ENCODE measurements around the gene MT1X.
A peak's percentile ranks its signal among the peaks of the same experiment; 100 is the strongest.

MT1X gene

DNA sequence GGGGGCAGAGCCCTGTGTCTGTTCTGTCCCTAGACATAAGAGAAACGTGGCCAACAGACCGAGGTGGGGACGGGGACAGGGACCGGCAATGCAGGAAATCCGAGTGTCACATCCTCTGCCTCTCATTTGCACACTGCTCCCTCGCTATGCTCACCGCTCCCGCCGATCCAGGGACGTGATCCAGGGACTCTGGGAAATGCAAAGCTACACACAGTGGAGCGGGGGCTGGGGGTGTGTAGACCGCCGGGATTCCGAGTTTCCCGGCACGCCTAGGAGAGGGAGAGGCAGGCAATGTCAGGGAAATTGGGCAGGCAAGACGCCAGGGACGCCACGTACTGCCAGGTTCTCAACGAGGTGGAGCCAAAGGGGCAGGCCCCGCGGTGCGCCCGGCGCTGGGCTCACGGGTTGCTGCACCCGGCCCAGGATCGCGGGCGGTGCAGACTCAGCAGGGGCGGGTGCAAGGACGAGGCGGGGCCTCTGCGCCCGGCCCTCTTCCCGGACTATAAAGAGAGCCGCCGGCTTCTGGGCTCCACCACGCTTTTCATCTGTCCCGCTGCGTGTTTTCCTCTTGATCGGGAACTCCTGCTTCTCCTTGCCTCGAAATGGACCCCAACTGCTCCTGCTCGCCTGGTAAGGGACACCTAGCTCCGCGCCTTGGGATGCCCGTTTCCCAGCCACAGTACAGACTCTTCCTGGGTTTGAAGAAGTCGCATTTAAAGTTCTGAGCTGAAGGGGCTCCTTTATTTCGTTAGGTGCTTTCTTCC, at the start of gene MT1X:
Gene MT1X (plus strand): TSS at position 532 of the 764 bp plus-strand sequence. CDS start 71 bp downstream, at position 603.
- Histone ChIP-seq H3K4me1 (peaks cover 4% of the 10 kb centered on the region; the same call in 1 of the 2 replicates), H3K36me3 (replicated peaks) (no peaks in the 10 kb centered on the region; the same call in 1 of the 2 replicates), H3K9me3 (no peaks in the 10 kb centered on the region), H3K4me3 (peak within 1 kb of the TSS; percentile 46), H3K27me3 (ENCODE audit: low read depth) (no peaks in the 10 kb centered on the region)
- peak; percentile 88 to 94 for DNase-seq (ENCODE audit: low spot score in 2 of 2)
- in situ Hi-C loops (cut with MboI; ENCODE audit: low sequenced_read_pairs), result no loop called here

DNA sequence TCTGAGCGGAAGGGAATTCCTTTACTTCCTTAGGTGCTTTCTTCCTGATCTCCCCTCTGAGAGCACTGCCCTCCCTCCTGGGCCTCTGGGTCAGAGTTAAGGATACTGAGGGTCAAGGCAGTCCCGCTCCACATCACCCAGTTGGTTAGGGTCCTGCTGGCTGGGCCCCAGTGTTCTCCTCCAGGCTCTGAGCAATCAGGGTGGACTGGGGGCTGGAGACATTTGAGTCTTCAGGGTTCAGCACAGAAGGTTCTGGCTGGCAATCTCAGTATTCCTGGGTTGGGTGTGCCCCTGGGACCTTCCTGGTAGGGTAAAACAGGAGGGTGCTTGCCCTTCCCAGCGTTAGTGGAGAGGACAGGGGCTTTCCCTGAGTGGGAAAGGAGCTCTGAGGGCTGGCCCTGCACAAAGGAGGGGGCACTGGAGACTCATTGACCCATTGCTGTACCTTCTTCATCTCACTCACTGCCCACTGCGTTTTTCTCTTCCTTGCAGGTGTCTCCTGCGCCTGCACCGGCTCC, 49.4 kb upstream of the MT1X start:
- in situ Hi-C loops (cut with MboI; ENCODE audit: low sequenced_read_pairs), result no loop called here
- Histone ChIP-seq H3K36me3 (replicated peaks) (no peaks in the 10 kb centered on the region), H3K9me3 (no peaks in the 10 kb centered on the region), H3K27me3 (ENCODE audit: low read depth) (no peaks in the 10 kb centered on the region), H3K4me3 (peak overlapping the region; percentile 36), H3K4me1 (peaks cover 16% of the 10 kb centered on the region)
- DNase-seq (ENCODE audit: low spot score in 2 of 2), result no peak

DNA sequence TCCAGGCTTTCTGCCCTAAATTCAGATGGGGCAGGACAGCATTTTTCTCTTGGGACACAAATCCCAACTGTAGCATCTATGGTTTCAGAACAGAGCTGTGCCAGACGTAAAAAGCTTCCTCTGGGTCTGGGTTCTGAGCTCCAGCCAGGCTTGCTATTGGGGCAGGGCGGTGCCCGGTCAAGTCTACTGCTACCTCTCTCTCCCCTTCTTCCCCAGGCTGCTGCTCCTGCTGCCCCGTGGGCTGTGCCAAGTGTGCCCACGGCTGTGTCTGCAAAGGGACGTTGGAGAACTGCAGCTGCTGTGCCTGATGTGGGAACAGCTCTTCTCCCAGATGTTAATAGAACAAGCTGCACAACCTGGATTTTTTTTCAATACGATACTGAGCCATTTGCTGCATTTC, 48.7 kb upstream of the MT1X start:
- no peak overlapping the region for H3K4me3 ChIP-seq
- peaks cover 16% of the 10 kb centered on the region for H3K4me1 ChIP-seq
- in situ Hi-C loops (cut with MboI; ENCODE audit: low sequenced_read_pairs), result no loop called here
- no peaks in the 10 kb centered on the region for H3K36me3 ChIP-seq (replicated peaks)
- no peaks in the 10 kb centered on the region for H3K27me3 ChIP-seq (ENCODE audit: low read depth)
- DNase-seq (ENCODE audit: low spot score in 2 of 2), result no peak
- no peaks in the 10 kb centered on the region for H3K9me3 ChIP-seq

DNA sequence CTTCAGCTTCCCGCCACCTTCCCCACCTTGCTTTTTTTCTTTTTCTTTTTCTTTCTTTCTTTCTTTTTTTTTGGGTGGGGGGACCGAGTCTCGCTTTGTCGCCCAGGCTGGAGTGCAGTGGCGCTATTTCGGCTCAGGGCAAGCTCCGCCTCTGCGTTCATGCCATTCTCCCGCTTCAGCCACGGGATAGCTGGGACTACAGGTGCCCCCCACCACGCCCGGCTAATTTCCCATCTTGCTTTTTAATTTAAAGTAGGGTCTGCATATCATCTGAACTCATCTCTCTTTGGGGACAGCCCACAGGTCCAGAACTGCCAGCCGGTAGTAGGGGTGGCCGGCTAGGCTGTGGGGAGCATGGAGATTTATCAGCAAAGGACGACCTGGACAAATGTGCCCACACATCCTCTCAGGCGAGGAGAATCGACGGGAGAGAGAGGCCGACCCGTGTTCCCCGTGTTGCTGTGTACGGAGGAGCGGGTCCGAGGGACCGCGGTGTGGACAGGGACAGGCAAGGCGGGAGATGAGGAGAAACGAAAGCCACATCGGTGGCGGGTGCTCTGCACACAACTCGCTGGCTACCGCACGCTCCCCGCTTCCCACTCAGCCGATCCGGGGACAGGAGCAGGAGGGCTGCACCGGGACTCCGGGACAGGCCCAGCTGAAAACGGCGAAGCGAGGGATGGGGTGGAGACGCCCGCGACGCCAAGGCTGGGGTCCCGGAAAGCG, 47.4 kb upstream of the MT1X start:
- no peak for DNase-seq (ENCODE audit: low spot score in 2 of 2)
- Histone ChIP-seq H3K9me3 (no peaks in the 10 kb centered on the region), H3K4me3 (no peak overlapping the region), H3K4me1 (peaks cover 16% of the 10 kb centered on the region), H3K36me3 (replicated peaks) (no peaks in the 10 kb centered on the region), H3K27me3 (ENCODE audit: low read depth) (no peaks in the 10 kb centered on the region)
- in situ Hi-C loops (cut with MboI; ENCODE audit: low sequenced_read_pairs), result no loop called here

DNA sequence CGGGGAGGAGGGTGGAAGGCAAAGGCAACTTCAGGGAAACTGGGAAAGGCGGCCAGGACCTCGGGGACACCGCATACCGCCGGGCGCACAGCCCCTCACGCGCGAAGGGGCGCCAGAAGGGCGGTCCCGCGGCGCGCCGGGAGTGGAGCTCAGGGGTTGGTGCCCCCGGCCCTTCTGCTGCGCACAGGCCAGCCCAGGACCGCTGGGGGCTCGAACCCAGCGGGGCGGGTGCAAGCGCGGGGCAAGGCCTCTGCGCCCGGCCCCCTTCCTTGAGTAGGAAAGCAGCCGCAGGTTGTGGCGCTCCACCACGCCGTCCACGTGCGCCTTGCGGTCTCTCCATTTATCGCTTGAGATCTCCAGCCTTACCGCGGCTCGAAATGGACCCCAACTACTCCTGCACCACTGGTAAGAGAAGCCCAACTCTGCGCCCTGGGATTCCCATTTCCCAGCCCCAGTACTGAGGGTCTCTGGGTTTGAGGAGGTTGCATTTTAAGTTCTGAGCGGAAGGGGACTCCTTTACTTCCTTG, 46.8 kb upstream of the MT1X start:
- H3K9me3 ChIP-seq, result no peaks in the 10 kb centered on the region
- DNase-seq (ENCODE audit: low spot score in 2 of 2), result no peak
- peaks cover 16% of the 10 kb centered on the region for H3K4me1 ChIP-seq
- no peaks in the 10 kb centered on the region for H3K36me3 ChIP-seq (replicated peaks)
- in situ Hi-C loops (cut with MboI; ENCODE audit: low sequenced_read_pairs), result no loop called here
- no peak overlapping the region for H3K4me3 ChIP-seq
- no peaks in the 10 kb centered on the region for H3K27me3 ChIP-seq (ENCODE audit: low read depth)

DNA sequence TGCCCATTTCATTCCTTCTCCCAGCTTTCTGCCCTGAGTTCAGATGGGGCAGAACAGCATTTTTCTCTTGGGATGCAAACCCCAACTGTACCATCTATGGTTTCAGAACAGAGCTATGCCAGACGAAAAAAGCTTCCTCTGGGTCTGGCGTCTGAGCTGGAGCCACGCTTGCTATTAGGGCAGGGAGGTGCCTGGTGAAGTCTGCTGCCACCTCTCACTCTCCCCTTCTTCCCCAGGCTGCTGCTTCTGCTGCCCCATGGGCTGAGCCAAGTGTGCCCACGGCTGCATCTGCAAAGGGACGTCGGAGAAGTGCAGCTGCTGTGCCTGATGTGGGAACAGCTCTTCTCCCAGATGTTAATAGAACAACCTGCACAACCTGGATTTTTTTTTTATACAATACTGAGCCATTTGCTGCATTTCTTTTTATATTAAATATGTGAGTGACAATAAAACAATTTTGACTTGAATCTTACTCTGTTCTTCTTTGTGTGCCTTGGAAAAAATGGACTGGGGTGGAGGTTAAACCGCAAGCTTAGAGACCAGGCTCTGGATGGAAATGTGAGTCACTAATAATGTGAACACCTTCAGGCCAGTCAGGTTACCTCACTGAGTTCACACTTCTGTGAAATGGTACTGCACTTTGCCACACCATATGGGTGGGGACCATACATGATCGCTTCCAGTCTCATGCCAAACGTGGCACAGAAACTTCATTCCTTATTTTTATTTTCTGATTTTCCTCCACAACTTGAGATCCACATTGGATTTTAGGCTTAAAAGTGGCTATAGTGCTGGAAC, 45.5 kb upstream of the MT1X start:
- no peak overlapping the region for H3K4me3 ChIP-seq
- H3K27me3 ChIP-seq (ENCODE audit: low read depth), result no peaks in the 10 kb centered on the region
- in situ Hi-C loops (cut with MboI; ENCODE audit: low sequenced_read_pairs), result no loop called here
- no peaks in the 10 kb centered on the region for H3K9me3 ChIP-seq
- peaks cover 11% of the 10 kb centered on the region for H3K4me1 ChIP-seq
- no peaks in the 10 kb centered on the region for H3K36me3 ChIP-seq (replicated peaks)
- DNase-seq (ENCODE audit: low spot score in 2 of 2), result no peak

DNA sequence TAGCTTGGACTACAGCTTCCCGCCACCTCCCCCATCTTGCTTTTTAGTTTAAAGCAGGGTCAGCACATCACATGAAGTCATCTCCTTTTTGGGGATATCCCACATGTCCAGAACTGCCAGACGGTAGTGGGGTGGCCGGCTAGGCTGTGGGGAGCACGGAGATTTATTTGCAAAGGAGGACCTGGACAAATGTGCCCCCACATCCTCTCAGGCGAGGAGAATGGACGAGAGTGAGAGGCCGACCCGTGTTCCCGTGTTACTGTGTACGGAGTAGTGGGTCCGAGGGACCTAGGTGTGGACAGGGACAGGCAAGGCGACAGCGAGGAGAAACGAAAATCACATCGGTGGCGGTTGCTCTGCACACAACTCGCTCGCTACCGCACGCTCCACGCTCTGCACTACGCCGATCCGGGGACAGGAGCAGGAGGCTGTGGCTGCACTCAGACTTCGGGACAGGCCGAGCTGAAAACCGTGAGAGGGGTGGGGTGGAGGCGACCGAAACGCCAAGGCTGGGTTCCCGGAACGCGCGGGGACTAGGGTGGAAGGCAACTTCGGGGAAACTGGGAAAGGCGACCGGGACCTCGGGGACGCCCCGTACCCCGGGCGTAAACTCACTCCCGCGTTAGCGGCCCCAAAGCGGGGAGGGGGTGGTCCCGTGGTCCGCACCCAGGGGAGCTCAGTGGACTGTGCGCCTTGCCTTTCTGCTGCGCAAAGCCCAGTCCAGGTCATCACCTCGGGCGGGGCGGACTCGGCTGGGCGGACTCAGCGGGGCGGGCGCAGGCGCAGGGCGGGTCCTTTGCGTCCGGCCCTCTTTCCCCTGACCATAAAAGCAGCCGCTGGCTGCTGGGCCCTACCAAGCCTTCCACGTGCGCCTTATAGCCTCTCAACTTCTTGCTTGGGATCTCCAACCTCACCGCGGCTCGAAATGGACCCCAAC, 44.2 kb upstream of the MT1X start, which contains the start of gene MT1A:
Gene MT1A (plus strand): TSS at position 853 of the 937 bp plus-strand sequence. CDS start 73 bp downstream, at position 926.
- Histone ChIP-seq H3K9me3 (no peaks in the 10 kb centered on the region), H3K27me3 (ENCODE audit: low read depth) (no peaks in the 10 kb centered on the region), H3K4me1 (no peaks in the 10 kb centered on the region), H3K4me3 (no peak within 1 kb of the TSS), H3K36me3 (replicated peaks) (no peaks in the 10 kb centered on the region)
- DNase-seq (ENCODE audit: low spot score in 2 of 2), result no peak
- in situ Hi-C loops (cut with MboI; ENCODE audit: low sequenced_read_pairs), result no loop called here

DNA sequence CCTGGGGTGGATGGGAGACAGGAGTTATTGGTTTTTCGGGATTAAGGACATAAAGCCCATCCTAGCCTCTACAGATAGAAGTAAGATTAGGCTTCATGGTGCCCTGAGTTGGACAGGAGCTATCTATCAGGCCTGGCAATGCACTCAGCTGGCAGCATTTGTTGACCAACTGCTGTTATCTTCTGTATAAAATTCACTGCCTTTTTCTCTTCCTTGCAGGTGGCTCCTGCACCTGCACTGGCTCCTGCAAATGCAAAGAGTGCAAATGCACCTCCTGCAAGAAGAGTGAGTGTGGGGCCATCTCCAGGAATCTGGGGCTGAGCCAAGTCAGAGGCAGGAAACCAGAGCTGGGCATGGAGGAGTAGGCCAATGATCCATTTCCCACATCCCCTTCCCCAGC, 43.2 kb upstream of the MT1X start:
- Histone ChIP-seq H3K36me3 (replicated peaks) (no peaks in the 10 kb centered on the region), H3K4me1 (no peaks in the 10 kb centered on the region), H3K27me3 (ENCODE audit: low read depth) (no peaks in the 10 kb centered on the region), H3K9me3 (no peaks in the 10 kb centered on the region), H3K4me3 (no peak overlapping the region)
- in situ Hi-C loops (cut with MboI; ENCODE audit: low sequenced_read_pairs), result no loop called here
- DNase-seq (ENCODE audit: low spot score in 2 of 2), result no peak

DNA sequence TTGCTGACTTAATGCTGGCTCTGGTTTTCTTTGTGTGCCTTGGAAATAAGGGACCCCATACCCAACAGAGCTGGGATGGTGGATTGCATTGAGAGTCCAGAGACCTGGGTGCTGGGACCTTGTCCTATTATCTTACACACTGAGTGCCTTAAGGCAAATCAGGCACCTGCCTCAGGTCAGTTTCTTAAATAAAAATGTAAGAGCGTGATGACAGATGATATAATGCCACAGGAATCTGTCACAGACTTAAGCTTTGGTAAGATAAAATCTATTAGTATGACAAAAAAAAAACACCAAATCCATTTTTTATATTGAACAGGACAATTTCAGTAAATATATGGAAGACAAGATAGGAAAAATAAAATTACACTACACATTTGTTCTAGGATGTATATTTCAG, 42.2 kb upstream of the MT1X start:
- no peaks in the 10 kb centered on the region for H3K4me1 ChIP-seq
- H3K9me3 ChIP-seq, result no peaks in the 10 kb centered on the region
- H3K4me3 ChIP-seq, result no peak overlapping the region
- DNase-seq (ENCODE audit: low spot score in 2 of 2), result no peak
- in situ Hi-C loops (cut with MboI; ENCODE audit: low sequenced_read_pairs), result no loop called here
- no peaks in the 10 kb centered on the region for H3K27me3 ChIP-seq (ENCODE audit: low read depth)
- H3K36me3 ChIP-seq (replicated peaks), result no peaks in the 10 kb centered on the region

DNA sequence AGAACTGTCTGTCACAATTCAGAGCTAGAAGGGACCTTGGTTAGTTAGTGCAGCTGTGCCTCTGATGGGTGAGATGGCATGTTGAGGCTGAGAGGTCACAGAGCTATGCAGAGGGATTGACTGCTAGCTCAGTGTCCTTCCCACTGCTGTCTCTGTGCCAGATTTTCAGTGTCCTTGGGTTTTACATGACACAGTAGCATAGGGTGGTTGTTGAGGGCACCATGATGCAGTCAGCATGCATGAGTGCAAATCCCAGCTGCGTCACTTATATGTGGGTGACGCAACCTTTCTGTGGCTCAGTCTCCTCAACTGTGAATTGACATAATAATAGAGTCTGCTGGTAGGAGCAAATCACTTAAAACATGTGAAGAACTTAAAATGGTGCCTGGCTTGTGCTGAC, 41.1 kb upstream of the MT1X start:
- H3K4me1 ChIP-seq, result no peaks in the 10 kb centered on the region
- no peak for DNase-seq (ENCODE audit: low spot score in 2 of 2)
- no peaks in the 10 kb centered on the region for H3K27me3 ChIP-seq (ENCODE audit: low read depth)

DNA sequence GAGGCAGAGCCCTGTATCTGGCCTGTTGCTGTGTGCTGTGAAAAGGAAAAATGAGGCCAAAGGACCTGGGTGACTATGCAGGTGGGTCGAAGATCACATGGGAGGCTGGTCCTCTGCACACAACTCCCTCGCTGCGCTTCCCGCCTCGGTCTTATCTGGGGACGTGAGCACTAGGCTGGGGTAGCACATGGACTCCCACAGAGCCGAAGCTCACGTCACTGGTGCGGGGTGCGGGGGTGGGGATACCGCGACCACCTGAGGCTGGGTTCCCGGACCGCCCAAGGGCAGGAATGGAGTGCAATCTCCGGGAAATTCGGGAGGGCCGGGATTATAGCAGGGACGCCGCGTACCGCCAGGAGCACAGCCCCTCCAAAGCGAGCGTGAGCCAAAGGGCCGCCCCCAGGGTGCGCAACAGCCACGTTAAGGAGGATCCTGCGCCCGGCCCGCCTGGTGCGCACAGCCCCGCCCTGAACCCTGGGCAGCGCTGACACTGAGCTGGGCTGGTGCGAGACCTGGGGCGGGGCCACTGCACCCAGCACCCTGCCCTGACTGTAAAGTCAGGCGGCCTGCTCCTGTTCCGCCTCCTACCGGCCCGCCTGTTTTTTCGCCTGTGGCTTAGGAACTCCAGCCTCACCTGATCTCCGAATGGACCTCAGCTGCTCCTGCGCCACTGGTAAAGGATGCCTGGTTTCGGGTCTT, 39.0 kb upstream of the MT1X start:
- no peaks in the 10 kb centered on the region for H3K9me3 ChIP-seq
- no peaks in the 10 kb centered on the region for H3K36me3 ChIP-seq (replicated peaks)
- H3K4me1 ChIP-seq, result no peaks in the 10 kb centered on the region
- no peak overlapping the region for H3K4me3 ChIP-seq
- DNase-seq (ENCODE audit: low spot score in 2 of 2), result no peak
- in situ Hi-C loops (cut with MboI; ENCODE audit: low sequenced_read_pairs), result no loop called here
- H3K27me3 ChIP-seq (ENCODE audit: low read depth), result no peaks in the 10 kb centered on the region

More for the DNA sequence above, 41.1 kb upstream of the MT1X start:
- Histone ChIP-seq H3K9me3 (no peaks in the 10 kb centered on the region), H3K4me3 (no peak overlapping the region), H3K36me3 (replicated peaks) (no peaks in the 10 kb centered on the region)
- in situ Hi-C loops (cut with MboI; ENCODE audit: low sequenced_read_pairs), result no loop called here

DNA sequence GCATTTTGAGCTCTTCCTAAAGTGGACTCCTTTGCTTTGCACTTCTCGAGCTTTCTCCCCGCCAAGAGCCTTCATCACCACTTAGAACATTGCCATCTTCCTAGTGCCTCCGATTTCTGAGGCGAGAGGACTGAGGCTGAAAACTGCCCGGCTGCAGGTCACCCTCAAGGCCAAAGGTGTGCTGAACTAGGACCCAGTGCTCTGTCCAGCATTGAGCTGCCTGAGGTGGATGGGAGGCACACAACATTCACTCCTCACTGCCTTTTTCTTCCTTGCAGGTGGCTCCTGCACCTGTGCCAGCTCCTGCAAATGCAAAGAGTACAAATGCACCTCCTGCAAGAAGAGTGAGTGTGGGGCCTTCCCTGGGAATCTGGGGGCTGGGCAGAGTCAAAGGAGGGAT, 38.4 kb upstream of the MT1X start:
- H3K4me3 ChIP-seq, result no peak overlapping the region
- no peak for DNase-seq (ENCODE audit: low spot score in 2 of 2)
- in situ Hi-C loops (cut with MboI; ENCODE audit: low sequenced_read_pairs), result no loop called here
- no peaks in the 10 kb centered on the region for H3K9me3 ChIP-seq
- H3K4me1 ChIP-seq, result no peaks in the 10 kb centered on the region
- H3K36me3 ChIP-seq (replicated peaks), result no peaks in the 10 kb centered on the region
- no peaks in the 10 kb centered on the region for H3K27me3 ChIP-seq (ENCODE audit: low read depth)
